IPS-NIHi7 (cell line): ENCODE data around the gene SLC41A3.

ENCODE experiments used
- DNase-seq: peaks from one replicate; pipeline ENCODE4 v3.0.0; 2012; ENCODE audit warnings: mixed read lengths; ENCODE audit errors: extremely low spot score

Gene SLC41A3

GRCh38 chr3:126119976-126120375 lies 36.1 kb upstream of the SLC41A3 start:
- no peak for DNase-seq

- DNase-seq: no peak
Observed at GRCh38 chr3:126119008-126119675, 35.2 kb upstream of the SLC41A3 start.

GRCh38 chr3:126118591-126118990 lies 34.7 kb upstream of the SLC41A3 start:
- DNase-seq: no peak

GRCh38 chr3:126117786-126118185 lies 33.9 kb upstream of the SLC41A3 start:
- DNase-seq: no peak

- no peak for DNase-seq
Observed at GRCh38 chr3:126117212-126117611, 33.3 kb upstream of the SLC41A3 start.

- no peak for DNase-seq
Observed at GRCh38 chr3:126116526-126116925, 32.6 kb upstream of the SLC41A3 start.

GRCh38 chr3:126114443-126115386 lies 30.8 kb upstream of the SLC41A3 start:
- no peak for DNase-seq

- peak; percentile 71 for DNase-seq
Observed at GRCh38 chr3:126113733-126114442, 30.0 kb upstream of the SLC41A3 start.

- DNase-seq: no peak
Observed at GRCh38 chr3:126113238-126113555, 29.3 kb upstream of the SLC41A3 start.

- DNase-seq: no peak
Observed at GRCh38 chr3:126112531-126113237, 28.8 kb upstream of the SLC41A3 start.

- DNase-seq: no peak
Observed at GRCh38 chr3:126111566-126112475, 27.9 kb upstream of the SLC41A3 start.

GRCh38 chr3:126111126-126111551 lies 27.2 kb upstream of the SLC41A3 start:
- DNase-seq: no peak

- DNase-seq: no peak
Observed at GRCh38 chr3:126110431-126111125, 26.7 kb upstream of the SLC41A3 start.

- no peak for DNase-seq
Observed at GRCh38 chr3:126109880-126110235, 25.9 kb upstream of the SLC41A3 start.

GRCh38 chr3:126109146-126109879 lies 25.4 kb upstream of the SLC41A3 start:
- DNase-seq: no peak

GRCh38 chr3:126108676-126109050 lies 24.7 kb upstream of the SLC41A3 start:
- DNase-seq: no peak

GRCh38 chr3:126107957-126108675 lies 24.2 kb upstream of the SLC41A3 start:
- DNase-seq: no peak

GRCh38 chr3:126107203-126107939 lies 23.4 kb upstream of the SLC41A3 start:
- no peak for DNase-seq
